Kidney (tissue), 14 donors: ENCODE data around the gene CCDC24. TPM values are rescaled to one million over a fixed set of nuclear protein-coding genes. Genes with fewer than 3 reads are reported as not detected.

Experiments
- DNase-seq, 5 donors: peaks; one replicate each; pipeline ENCODE4 v3.0.0-alpha.2; 2013 to 2020
- FAIRE-seq: peaks from 2 replicates; lab custom pipeline; 2012; peaks lifted over from hg19 to GRCh38; lab: Jason Lieb, UNC
- H3K27ac ChIP-seq, 2 donors: one replicate each; pipeline ENCODE4 v1.7.0; 2013; ENCODE audit warnings: low read depth in 2 of 2, low read length in 2 of 2, inconsistent platforms in 1 of 2
- H3K27me3 ChIP-seq: one replicate; pipeline ENCODE4 v1.7.1; 2013; ENCODE audit warnings: low read length, inconsistent platforms; ENCODE audit not compliant: control insufficient read depth, insufficient read depth
- H3K36me3 ChIP-seq, 3 donors: one replicate each; pipeline versions ENCODE4 v1.7.0 to v1.7.1; 2013; ENCODE audit warnings: low read length in 3 of 3, control low read depth in 1 of 3, inconsistent platforms in 1 of 3; ENCODE audit not compliant: insufficient read depth in 3 of 3, control insufficient read depth in 2 of 3
- H3K4me1 ChIP-seq, 3 donors: one replicate each; pipeline versions ENCODE4 v1.7.0 to v1.7.1; 2013; ENCODE audit warnings: low read length in 3 of 3, inconsistent platforms in 1 of 3, low read depth in 1 of 3; ENCODE audit not compliant: control insufficient read depth in 2 of 3, insufficient read depth in 2 of 3
- H3K4me3 ChIP-seq, 3 donors: one replicate each; pipeline versions ENCODE4 v1.7.0 to v1.8.1; 2013; ENCODE audit warnings: low read length in 3 of 3, control low read depth in 1 of 3, inconsistent platforms in 1 of 3
- H3K9ac ChIP-seq, 3 donors: one replicate each; pipeline versions ENCODE4 v1.7.0 to v1.7.1; 2013; ENCODE audit warnings: low read length in 3 of 3, control low read depth in 1 of 3, inconsistent platforms in 1 of 3
- H3K9me3 ChIP-seq, 3 donors: one replicate each; pipeline versions ENCODE4 v1.7.0 to v1.7.1; 2013; ENCODE audit warnings: low read length in 3 of 3, control low read depth in 1 of 3, inconsistent platforms in 1 of 3; ENCODE audit not compliant: control insufficient read depth in 2 of 3, insufficient read depth in 1 of 3
- intact Hi-C: fragments of 100-400 bp; cut with DNase I; formaldehyde crosslinking; loops from one replicate; pipeline ENCODE4 v1.11.1; 2022
- polyA plus RNA-seq: library from polyadenylated mRNA; stranded (reverse); fragments of 350-450 nt; fragmentation: Illumina TruSeq; extraction: RNeasy Lipid Tissue Mini Kit (QIAGEN cat#74804); gene quantifications from one replicate; pipeline ENCODE4 v1.2.3, GENCODE V29; 2014; ENCODE audit warnings: low read depth, low replicate concordance; ENCODE audit not compliant: insufficient read depth
- total RNA-seq: library from RNA; stranded (reverse); fragmentation: NEBNext Ultra II Directional; extraction: Animal tissue kit (Norgen Biotek cat#: 25700); gene quantifications from one replicate; pipeline ENCODE4 v1.2.1, GENCODE V29; 2021
- TF ChIP-seq, protein P1 (sequence below): IDR thresholded peaks from 3 replicates; pipeline ENCODE4 v1.5.1; 2012; ENCODE audit warnings: mild to moderate bottlenecking, moderate library complexity, borderline replicate concordance; ENCODE audit not compliant: insufficient read depth; ENCODE audit errors: extremely low read depth
- donor health status: control.
- donor health status: control.
- donor health status: control.
- donor health status: control.
- donor health status: control.
- donor health status: DM: yes; HTN: yes; CAD: no.
- donor health status: Normal renal cell carcinoma (clear cell type).

The CCDC24 gene
- total and polyA plus RNA-seq, 2 donors from 2014 or later, result 24.3 to 35.6 TPM

DNA sequence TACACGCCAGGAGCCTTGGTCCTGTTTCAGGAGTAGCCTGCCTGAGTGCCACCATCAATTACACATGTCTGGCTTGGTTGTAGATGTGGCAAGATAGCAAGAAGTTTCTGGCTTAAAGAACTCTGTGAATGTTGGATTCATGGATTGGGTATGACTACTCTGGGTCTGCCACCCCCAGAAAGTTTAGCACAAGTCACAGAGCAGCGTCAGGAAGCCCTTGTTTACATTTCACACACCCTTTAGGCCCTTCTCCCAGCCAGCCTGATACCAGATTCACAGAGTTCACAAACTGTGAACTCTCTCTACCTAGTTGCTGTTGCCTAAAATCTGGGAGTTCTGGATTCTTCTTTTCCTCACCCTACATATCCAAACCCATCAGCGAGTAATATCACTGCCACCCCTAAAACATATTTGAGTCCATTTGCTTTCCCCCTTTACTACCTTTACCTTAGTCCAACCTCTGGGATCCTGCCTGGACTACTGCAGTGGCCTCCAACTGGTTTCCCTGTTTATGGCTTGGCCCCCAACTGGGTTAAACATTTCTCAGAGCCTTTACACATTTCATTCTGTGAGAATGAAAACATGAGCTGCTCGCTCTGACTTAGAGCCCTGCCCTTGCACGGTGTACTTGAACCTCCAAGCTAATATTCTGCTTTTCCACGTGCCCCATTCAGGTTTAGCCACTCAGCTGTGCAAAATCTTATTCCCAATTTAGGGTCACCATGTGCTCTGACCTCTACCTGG lies 4.1 kb upstream of the CCDC24 start:
- H3K27ac ChIP-seq, result peak overlapping the region; percentile 23 to 38
- H3K4me3 ChIP-seq, result no peak overlapping the region
- H3K9ac ChIP-seq, result peak overlapping the region in 1 of 3 donors; percentile 19
- H3K27me3 ChIP-seq, result no peaks in the 10 kb centered on the region
- H3K9me3 ChIP-seq, result no peaks in the 10 kb centered on the region
- TF ChIP-seq, protein P1, sequence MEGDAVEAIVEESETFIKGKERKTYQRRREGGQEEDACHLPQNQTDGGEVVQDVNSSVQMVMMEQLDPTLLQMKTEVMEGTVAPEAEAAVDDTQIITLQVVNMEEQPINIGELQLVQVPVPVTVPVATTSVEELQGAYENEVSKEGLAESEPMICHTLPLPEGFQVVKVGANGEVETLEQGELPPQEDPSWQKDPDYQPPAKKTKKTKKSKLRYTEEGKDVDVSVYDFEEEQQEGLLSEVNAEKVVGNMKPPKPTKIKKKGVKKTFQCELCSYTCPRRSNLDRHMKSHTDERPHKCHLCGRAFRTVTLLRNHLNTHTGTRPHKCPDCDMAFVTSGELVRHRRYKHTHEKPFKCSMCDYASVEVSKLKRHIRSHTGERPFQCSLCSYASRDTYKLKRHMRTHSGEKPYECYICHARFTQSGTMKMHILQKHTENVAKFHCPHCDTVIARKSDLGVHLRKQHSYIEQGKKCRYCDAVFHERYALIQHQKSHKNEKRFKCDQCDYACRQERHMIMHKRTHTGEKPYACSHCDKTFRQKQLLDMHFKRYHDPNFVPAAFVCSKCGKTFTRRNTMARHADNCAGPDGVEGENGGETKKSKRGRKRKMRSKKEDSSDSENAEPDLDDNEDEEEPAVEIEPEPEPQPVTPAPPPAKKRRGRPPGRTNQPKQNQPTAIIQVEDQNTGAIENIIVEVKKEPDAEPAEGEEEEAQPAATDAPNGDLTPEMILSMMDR, result no peak
- DNase-seq (peak in 2 of 5 donors; percentile 29 to 57), FAIRE-seq (no peak)
- intact Hi-C loops, result no loop called here
- peaks cover 0 to 5% (median 2%) of the 10 kb centered on the region in 3 donors for H3K36me3 ChIP-seq
- H3K4me1 ChIP-seq, result peaks cover 0 to 21% (median 13%) of the 10 kb centered on the region in 3 donors

DNA sequence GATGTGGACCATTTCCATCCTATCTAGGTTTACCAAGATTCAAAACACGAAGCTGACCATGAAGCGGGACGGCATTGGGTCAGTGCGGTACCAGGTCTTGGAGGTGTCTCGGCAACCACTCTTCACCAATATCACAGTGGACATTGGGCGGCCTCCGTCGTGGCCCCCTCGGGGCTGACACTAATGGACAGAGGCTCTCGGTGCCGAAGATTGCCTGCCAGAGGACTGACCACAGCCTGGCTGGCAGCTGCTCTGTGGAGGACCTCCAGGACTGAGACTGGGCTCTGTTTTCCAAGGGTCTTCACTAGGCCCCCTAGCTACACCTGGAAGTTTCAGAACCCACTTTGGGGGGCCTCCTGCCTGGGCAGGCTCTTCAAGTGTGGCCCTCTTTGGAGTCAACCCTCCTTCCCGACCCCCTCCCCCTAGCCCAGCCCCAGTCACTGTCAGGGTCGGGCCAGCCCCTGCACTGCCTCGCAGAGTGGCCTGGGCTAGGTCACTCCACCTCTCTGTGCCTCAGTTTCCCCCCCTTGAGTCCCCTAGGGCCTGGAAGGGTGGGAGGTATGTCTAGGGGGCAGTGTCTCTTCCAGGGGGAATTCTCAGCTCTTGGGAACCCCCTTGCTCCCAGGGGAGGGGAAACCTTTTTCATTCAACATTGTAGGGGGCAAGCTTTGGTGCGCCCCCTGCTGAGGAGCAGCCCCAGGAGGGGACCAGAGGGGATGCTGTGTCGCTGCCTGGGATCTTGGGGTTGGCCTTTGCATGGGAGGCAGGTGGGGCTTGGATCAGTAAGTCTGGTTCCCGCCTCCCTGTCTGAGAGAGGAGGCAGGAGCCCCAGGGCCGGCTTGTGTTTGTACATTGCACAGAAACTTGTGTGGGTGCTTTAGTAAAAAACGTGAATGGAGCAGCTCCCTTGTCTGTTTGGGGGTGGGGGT lies 864 bp upstream of the CCDC24 start:
- Histone ChIP-seq H3K36me3 (peaks cover 0 to 4% (median 2%) of the 10 kb centered on the region in 3 donors), H3K9me3 (no peaks in the 10 kb centered on the region), H3K4me3 (peak overlapping the region in 2 of 3 donors; percentile 59 to 80), H3K9ac (peak overlapping the region in 1 of 3 donors; percentile 81), H3K4me1 (peaks cover 0 to 23% (median 13%) of the 10 kb centered on the region in 3 donors), H3K27me3 (no peaks in the 10 kb centered on the region), H3K27ac (peak overlapping the region; percentile 59 to 92)
- intact Hi-C loops, result no loop called here
- FAIRE-seq (no peak), DNase-seq (peak in 1 of 5 donors; percentile 68)
- TF ChIP-seq, protein P1, result no peak

DNA sequence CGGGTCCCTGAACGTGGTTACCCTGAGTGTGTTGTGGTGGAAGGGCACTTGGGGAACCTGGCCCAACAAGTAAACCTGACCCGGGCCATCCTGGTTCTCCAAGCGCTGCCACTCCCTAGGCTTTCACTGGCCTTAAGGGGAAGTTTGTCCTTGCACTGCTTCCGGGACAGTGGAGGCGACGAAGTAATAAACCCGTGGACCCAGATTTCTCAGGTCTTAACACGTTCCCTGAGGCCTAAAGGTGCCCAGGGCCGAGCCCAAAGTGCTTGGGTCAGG lies 261 bp upstream of the CCDC24 start:
- Histone ChIP-seq H3K36me3 (peaks cover 0 to under 1% (median 0%) of the 10 kb centered on the region in 3 donors), H3K4me1 (peaks cover 0 to 23% (median 13%) of the 10 kb centered on the region in 3 donors), H3K27ac (peak overlapping the region; percentile 59 to 92), H3K9me3 (no peaks in the 10 kb centered on the region), H3K27me3 (no peaks in the 10 kb centered on the region), H3K9ac (peak overlapping the region; percentile 23 to 81 (median 30)), H3K4me3 (peak overlapping the region; percentile 45 to 80 (median 59))
- TF ChIP-seq, protein P1, result no peak
- FAIRE-seq, result no peak
- no peak for DNase-seq
- intact Hi-C loops, result no loop called here
